Astrocyte of the spinal cord (primary cell): Measurements from ENCODE around the gene STRBP.

Experiments
- DNase-seq: peaks from one replicate; pipeline ENCODE4 v3.0.0; 2011; ENCODE audit warnings: low read depth, low spot score
- H3K4me3 ChIP-seq: 2 replicates; pipeline ENCODE4 v1.5.1; 2011; ENCODE audit warnings: low read depth, mild to moderate bottlenecking, low read length, moderate library complexity
- CTCF ChIP-seq: IDR thresholded peaks from 2 replicates; pipeline ENCODE4 v1.5.1; 2012; ENCODE audit warnings: low read depth, mild to moderate bottlenecking, low read length, inconsistent platforms
- in situ Hi-C: cut with HindIII; loops from 2 replicates; pipeline ENCODE4 v1.10.0; 2017; ENCODE audit warnings: low sequenced_read_pairs

The STRBP gene

GRCh38 chr9:123238365-123238764, 30.0 kb downstream of the STRBP start:
- TF ChIP-seq CTCF, result no peak
- no peak for DNase-seq
- no peak overlapping the region for H3K4me3 ChIP-seq
- in situ Hi-C loops, result no loop called here

DNA sequence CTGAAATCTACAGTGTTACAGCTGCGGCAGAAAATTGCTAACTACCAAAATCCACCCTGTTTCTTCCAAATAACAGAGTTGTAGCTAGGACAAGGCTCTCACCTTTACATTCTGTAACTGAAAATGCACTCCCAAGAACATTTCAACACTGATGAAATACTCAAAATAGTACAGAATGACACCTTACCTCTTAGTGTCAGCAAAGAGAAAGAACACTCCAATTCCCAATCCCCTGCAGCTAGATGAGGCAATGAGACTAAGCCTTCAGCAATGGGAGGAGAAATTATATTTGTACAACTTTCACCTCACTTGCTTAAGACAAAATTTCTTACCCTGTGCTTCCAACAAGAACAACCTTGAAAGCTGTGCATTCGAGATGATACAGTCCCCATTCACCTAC, 31.2 kb downstream of the STRBP start:
- H3K4me3 ChIP-seq, result no peak overlapping the region
- TF ChIP-seq CTCF, result no peak
- DNase-seq, result no peak
- in situ Hi-C loops, result no loop called here

DNA sequence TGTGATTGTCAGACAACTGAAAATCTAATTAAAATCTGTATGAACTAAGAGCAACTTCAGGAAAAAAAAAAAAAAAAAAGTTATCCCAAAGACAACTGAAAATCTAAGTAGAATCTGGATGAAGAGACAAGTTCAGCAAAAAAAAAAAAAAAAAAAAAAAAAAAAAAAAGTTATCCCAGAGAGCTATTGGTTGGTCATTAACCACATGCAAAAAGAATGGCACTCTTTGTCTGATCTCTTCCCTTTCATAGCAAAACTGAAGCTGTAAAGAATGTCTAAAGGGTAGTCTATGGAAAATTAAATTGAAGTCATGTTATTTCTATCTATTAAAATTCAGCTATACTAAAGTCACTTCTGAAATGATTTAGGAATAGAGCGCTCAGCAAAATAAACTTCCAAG, 32.9 kb downstream of the STRBP start:
- TF ChIP-seq CTCF, result no peak
- in situ Hi-C loops, result no loop called here
- DNase-seq, result no peak
- no peak overlapping the region for H3K4me3 ChIP-seq

GRCh38 chr9:123234853-123235252, 33.5 kb downstream of the STRBP start:
- TF ChIP-seq CTCF, result no peak
- no peak overlapping the region for H3K4me3 ChIP-seq
- DNase-seq, result no peak
- in situ Hi-C loops, result no loop called here

GRCh38 chr9:123232332-123232731, 36.1 kb downstream of the STRBP start:
- no peak for TF ChIP-seq CTCF
- DNase-seq, result no peak
- in situ Hi-C loops, result no loop called here
- no peak overlapping the region for H3K4me3 ChIP-seq

DNA sequence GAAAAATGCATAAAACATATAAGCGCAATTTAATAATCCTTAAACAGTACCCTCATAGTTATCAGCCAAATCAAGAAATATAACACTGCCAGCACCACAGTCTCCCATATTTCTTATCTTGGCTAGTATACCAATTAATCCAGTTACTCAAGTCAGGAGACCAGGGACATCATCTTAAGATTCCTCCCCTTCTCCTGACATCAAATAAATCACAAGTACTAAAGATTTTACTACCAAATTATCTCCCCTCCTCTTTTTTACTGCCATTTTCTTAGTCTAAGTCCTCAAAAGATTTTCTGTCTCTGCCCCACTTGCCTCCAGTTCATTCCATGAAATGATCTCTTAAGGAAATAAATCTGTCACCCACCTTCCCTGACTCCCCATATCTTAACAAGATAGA, 37.0 kb downstream of the STRBP start:
- in situ Hi-C loops, result no loop called here
- no peak overlapping the region for H3K4me3 ChIP-seq
- DNase-seq, result no peak
- TF ChIP-seq CTCF, result no peak

DNA sequence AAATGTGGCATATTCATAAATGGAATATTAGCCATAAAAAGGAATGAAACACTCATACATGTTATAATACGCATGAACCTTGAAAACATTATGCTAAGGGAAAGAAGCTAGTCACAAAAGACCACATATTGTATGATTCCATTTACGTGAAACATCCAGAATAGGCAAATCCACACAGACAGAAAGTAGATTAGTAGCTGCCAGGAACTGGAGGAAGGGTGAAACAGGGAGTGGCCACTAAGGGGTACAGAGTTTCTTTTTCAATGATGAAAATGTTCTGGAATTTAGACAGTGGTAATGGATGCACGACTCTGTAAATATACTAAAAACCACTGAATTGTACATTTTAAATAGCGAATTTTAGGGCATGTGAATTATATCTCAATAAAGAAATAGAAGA, 39.4 kb downstream of the STRBP start:
- H3K4me3 ChIP-seq, result no peak overlapping the region
- DNase-seq, result no peak
- no peak for TF ChIP-seq CTCF
- in situ Hi-C loops, result no loop called here
